ENCODE data around the gene CYP2S1.
"Not testable (repeated sequence)": the region's sequence is repeated elsewhere in the genome, so short reads cannot be mapped to it uniquely, and the experiment has no call there.

The CYP2S1 gene

GRCh38 chr19:41192574-41193429, at the start of gene CYP2S1:
TSS of gene CYP2S1 (plus strand) at chr19:41193219. CDS start at chr19:41193265, 46 bp downstream.
- DNase-seq (ENCODE audit: low read depth in 1 of 2, low spot score in 1 of 2): no peak

- DNase-seq (ENCODE audit: low read depth in 1 of 2, low spot score in 1 of 2): peak; percentile 76 to 79
These were observed 48.6 kb upstream of the CYP2S1 start for GRCh38 chr19:41144403-41144802.

- DNase-seq (ENCODE audit: low read depth in 1 of 2, low spot score in 1 of 2): no peak
These were observed 43.2 kb upstream of the CYP2S1 start for GRCh38 chr19:41149831-41150230.

GRCh38 chr19:41150986-41151385, 42.0 kb upstream of the CYP2S1 start:
- DNase-seq (ENCODE audit: low read depth in 1 of 2, low spot score in 1 of 2): not testable (repeated sequence)

GRCh38 chr19:41154060-41154459, 39.0 kb upstream of the CYP2S1 start:
- no peak for DNase-seq (ENCODE audit: low read depth in 1 of 2, low spot score in 1 of 2)

GRCh38 chr19:41156207-41156606, 36.8 kb upstream of the CYP2S1 start:
- no peak for DNase-seq (ENCODE audit: low read depth in 1 of 2, low spot score in 1 of 2)

GRCh38 chr19:41159881-41160280, 33.1 kb upstream of the CYP2S1 start:
- DNase-seq (ENCODE audit: low read depth in 1 of 2, low spot score in 1 of 2): no peak

- no peak for DNase-seq (ENCODE audit: low read depth in 1 of 2, low spot score in 1 of 2)
These were observed 31.1 kb upstream of the CYP2S1 start for GRCh38 chr19:41161903-41162302.

- no peak for DNase-seq (ENCODE audit: low read depth in 1 of 2, low spot score in 1 of 2)
These were observed 25.8 kb upstream of the CYP2S1 start for GRCh38 chr19:41166944-41167804.

GRCh38 chr19:41172297-41173164, 20.5 kb upstream of the CYP2S1 start:
- DNase-seq (ENCODE audit: low read depth in 1 of 2, low spot score in 1 of 2): no peak

GRCh38 chr19:41174297-41174928, 18.6 kb upstream of the CYP2S1 start:
- no peak for DNase-seq (ENCODE audit: low read depth in 1 of 2, low spot score in 1 of 2)

GRCh38 chr19:41175801-41176777, 16.9 kb upstream of the CYP2S1 start:
- DNase-seq (ENCODE audit: low read depth in 1 of 2, low spot score in 1 of 2): no peak

- not testable (repeated sequence) for DNase-seq (ENCODE audit: low read depth in 1 of 2, low spot score in 1 of 2)
These were observed 12.8 kb upstream of the CYP2S1 start for GRCh38 chr19:41180173-41180572.

GRCh38 chr19:41186971-41187883, 5.8 kb upstream of the CYP2S1 start:
- DNase-seq (ENCODE audit: low read depth in 1 of 2, low spot score in 1 of 2): no peak

GRCh38 chr19:41187884-41188279, 5.1 kb upstream of the CYP2S1 start:
- DNase-seq (ENCODE audit: low read depth in 1 of 2, low spot score in 1 of 2): no peak

- DNase-seq (ENCODE audit: low read depth in 1 of 2, low spot score in 1 of 2): no peak
These were observed 3.5 kb upstream of the CYP2S1 start for GRCh38 chr19:41189425-41190065.

GRCh38 chr19:41193430-41194156, 574 bp downstream of the CYP2S1 start:
- DNase-seq (ENCODE audit: low read depth in 1 of 2, low spot score in 1 of 2): no peak
